Measurements from ENCODE around the gene FGD6. TPM values are rescaled to one million over a fixed set of nuclear protein-coding genes. Genes with fewer than 3 reads are reported as not detected.

The FGD6 gene
- total RNA-seq, 4 donors from 2014 or later, result 25.0 to 37.0 (median 32.1) TPM

DNA sequence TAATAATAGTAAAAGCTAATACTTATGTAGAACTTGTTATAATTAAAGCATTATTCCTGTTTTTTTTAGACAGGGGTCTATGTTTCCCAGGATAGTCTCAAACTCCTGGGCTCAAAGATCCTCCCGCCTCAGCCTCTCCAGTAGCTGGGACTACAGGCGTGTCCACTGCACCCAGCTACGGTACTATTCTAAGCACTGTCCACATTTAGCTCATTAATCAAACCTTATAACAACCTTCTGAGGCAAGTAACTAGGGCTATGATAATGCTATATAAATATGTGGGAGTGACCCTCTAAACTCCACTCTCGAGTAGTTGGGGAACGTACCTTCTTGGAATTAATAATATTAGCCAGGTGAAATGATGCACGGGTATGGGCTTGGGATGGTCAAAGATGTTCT lies 83.2 kb downstream of the FGD6 start:
- H3K4me3 ChIP-seq, result no peak overlapping the region
- no peak for DNase-seq
- no peak overlapping the region for H3K27ac ChIP-seq
- H3K36me3 ChIP-seq, result peaks cover 0 to 9% (median 0%) of the 10 kb centered on the region in 4 donors
- H3K4me1 ChIP-seq, result no peaks in the 10 kb centered on the region
- in situ Hi-C loops (cut with MboI; ENCODE audit: low pct_ligation_motif_present in 1 of 4, low pct_unique_long_range_greater_than_20kb in 1 of 4, low sequenced_read_pairs in 3 of 4) (no loop called here), intact Hi-C loops (cut with DNase I; ENCODE audit: low total_unique reads) (no loop called here)
- no peaks in the 10 kb centered on the region for H3K27me3 ChIP-seq
- H3K9me3 ChIP-seq, result no peaks in the 10 kb centered on the region
- 97% methylated on average over 3 to 6 of the region's 6 CpGs for WGBS, 2 donors (ENCODE audit: low coverage in 1 of 2)
- TF ChIP-seq CTCF (IDR thresholded peaks at IDR 0.05) (no peak), POLR2AphosphoS5 (IDR thresholded peaks at IDR 0.05) (no peak), EP300 (IDR thresholded peaks at IDR 0.05; ENCODE audit: low read depth) (no peak), POLR2A (IDR thresholded peaks at IDR 0.05) (no peak)

DNA sequence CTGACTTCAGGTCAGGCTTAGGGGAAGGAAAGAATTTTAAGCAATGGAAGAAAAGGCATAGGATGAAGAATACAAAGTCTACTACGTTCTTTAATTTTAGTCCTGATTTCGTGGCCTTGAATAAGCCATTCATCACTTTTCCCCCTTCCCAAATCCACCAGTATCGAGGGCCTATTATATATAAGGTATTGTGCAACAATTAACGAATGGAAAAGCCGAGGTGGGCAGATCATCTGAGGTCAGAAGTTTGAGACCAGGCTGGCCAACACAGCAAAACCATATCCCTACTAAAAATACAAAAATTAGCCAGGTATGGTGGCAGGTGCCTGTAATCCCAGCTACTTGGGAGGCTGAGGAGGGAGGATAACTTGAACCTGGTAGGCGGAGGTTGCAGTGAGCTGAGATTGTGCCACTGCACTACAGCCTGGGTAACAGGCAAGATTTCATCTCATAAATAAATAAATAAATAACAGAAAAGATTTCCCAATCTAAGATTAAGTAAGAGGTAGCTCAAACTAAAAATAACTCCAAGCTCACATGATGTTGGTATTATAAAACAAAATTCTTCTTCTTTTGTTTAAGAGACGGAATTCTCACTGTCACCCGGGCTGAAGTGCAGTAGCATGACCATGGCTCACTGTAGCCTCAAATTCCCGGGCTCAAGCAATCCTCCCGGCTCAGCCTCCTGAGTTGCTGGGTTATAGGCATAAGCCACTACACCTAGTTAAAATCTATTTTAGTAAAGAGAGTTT lies 85.5 kb downstream of the FGD6 start:
- no peak overlapping the region for H3K27ac ChIP-seq
- 78 to 81% methylated on average over 10 of the region's 10 CpGs for WGBS, 2 donors (ENCODE audit: low coverage in 1 of 2)
- in situ Hi-C loops (cut with MboI; ENCODE audit: low pct_ligation_motif_present in 1 of 4, low pct_unique_long_range_greater_than_20kb in 1 of 4, low sequenced_read_pairs in 3 of 4) (no loop called here), intact Hi-C loops (cut with DNase I; ENCODE audit: low total_unique reads) (no loop called here)
- no peak overlapping the region for H3K4me3 ChIP-seq
- DNase-seq, result no peak
- no peaks in the 10 kb centered on the region for H3K9me3 ChIP-seq
- H3K4me1 ChIP-seq, result no peaks in the 10 kb centered on the region
- H3K27me3 ChIP-seq, result no peaks in the 10 kb centered on the region
- TF ChIP-seq POLR2AphosphoS5 (IDR thresholded peaks at IDR 0.05), result no peak
- TF ChIP-seq CTCF (IDR thresholded peaks at IDR 0.05), result no peak
- TF ChIP-seq POLR2A (IDR thresholded peaks at IDR 0.05), result no peak
- no peak for TF ChIP-seq EP300 (IDR thresholded peaks at IDR 0.05; ENCODE audit: low read depth)
- H3K36me3 ChIP-seq, result peaks cover 0 to 9% (median 0%) of the 10 kb centered on the region in 4 donors

DNA sequence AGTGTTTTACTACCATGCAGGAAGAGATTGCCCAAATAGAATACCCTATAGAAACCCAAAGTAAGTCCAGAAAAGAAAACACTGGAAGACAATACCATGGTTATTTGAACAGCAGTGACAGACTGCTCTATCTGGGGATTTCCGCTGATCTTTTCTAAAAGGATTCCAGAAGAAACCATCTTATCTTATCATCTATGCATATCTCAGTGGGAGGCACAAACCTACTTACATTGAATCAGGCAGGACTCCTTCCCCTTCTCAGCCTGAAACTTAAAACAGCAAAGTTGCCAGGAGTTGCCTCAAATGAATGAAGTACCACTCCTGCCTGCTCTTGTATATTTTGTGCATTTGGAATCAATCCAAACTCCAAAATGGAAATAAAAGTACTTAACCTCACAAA lies 87.2 kb downstream of the FGD6 start:
- Histone ChIP-seq H3K27ac (no peak overlapping the region), H3K4me3 (no peak overlapping the region), H3K4me1 (no peaks in the 10 kb centered on the region), H3K36me3 (peaks cover 0 to 9% (median 0%) of the 10 kb centered on the region in 4 donors), H3K27me3 (no peaks in the 10 kb centered on the region), H3K9me3 (no peaks in the 10 kb centered on the region)
- no peak for DNase-seq
- 93 to 100% methylated on average over 1 of the region's 1 CpG for WGBS, 2 donors (ENCODE audit: low coverage in 1 of 2)
- in situ Hi-C loops (cut with MboI; ENCODE audit: low pct_ligation_motif_present in 1 of 4, low pct_unique_long_range_greater_than_20kb in 1 of 4, low sequenced_read_pairs in 3 of 4) (no loop called here), intact Hi-C loops (cut with DNase I; ENCODE audit: low total_unique reads) (no loop called here)
- no peak for TF ChIP-seq POLR2AphosphoS5 (IDR thresholded peaks at IDR 0.05)
- TF ChIP-seq CTCF (IDR thresholded peaks at IDR 0.05), result no peak
- TF ChIP-seq EP300 (IDR thresholded peaks at IDR 0.05; ENCODE audit: low read depth), result no peak
- TF ChIP-seq POLR2A (IDR thresholded peaks at IDR 0.05), result no peak

GRCh38 chr12:95129115-95129514 lies 88.2 kb downstream of the FGD6 start:
- H3K27me3 ChIP-seq, result no peaks in the 10 kb centered on the region
- H3K4me1 ChIP-seq, result peaks cover 0 to 7% (median 3%) of the 10 kb centered on the region in 4 donors
- H3K27ac ChIP-seq, result no peak overlapping the region
- intact Hi-C loops (cut with DNase I; ENCODE audit: low total_unique reads), result no loop called here
- DNase-seq, result no peak
- in situ Hi-C loops (cut with MboI; ENCODE audit: low pct_ligation_motif_present in 1 of 4, low pct_unique_long_range_greater_than_20kb in 1 of 4, low sequenced_read_pairs in 3 of 4), result loop anchor here in 2 of 4 donors (10.0 kb wide), 2 partner anchors 206 to 406 kb away; no protein-coding TSS in a partner anchor
- no peaks in the 10 kb centered on the region for H3K9me3 ChIP-seq
- H3K4me3 ChIP-seq, result no peak overlapping the region
- H3K36me3 ChIP-seq, result peaks cover 0 to 9% (median 0%) of the 10 kb centered on the region in 4 donors
- TF ChIP-seq POLR2AphosphoS5 (IDR thresholded peaks at IDR 0.05), result no peak
- TF ChIP-seq EP300 (IDR thresholded peaks at IDR 0.05; ENCODE audit: low read depth), result no peak
- 95 to 100% methylated on average over 2 of the region's 2 CpGs for WGBS, 2 donors (ENCODE audit: low coverage in 1 of 2)

Data from transverse colon (tissue), 4 donors.